A375 (cell line): ENCODE results near the gene SLC25A36. TPM values are rescaled to one million over a fixed set of nuclear protein-coding genes. Genes with fewer than 3 reads are reported as not detected.

ENCODE experiments used
- total RNA-seq: library from RNA; depleted of rRNA; stranded (reverse); fragments of >200 nt; shearing (Covaris generic); gene quantifications from 2 replicates; pipeline ENCODE4 v1.2.3, GENCODE V29; 2014; rRNA removed

SLC25A36 gene, protein sequence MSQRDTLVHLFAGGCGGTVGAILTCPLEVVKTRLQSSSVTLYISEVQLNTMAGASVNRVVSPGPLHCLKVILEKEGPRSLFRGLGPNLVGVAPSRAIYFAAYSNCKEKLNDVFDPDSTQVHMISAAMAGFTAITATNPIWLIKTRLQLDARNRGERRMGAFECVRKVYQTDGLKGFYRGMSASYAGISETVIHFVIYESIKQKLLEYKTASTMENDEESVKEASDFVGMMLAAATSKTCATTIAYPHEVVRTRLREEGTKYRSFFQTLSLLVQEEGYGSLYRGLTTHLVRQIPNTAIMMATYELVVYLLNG
- total RNA-seq: 79.6 TPM in 2 replicates

DNA sequence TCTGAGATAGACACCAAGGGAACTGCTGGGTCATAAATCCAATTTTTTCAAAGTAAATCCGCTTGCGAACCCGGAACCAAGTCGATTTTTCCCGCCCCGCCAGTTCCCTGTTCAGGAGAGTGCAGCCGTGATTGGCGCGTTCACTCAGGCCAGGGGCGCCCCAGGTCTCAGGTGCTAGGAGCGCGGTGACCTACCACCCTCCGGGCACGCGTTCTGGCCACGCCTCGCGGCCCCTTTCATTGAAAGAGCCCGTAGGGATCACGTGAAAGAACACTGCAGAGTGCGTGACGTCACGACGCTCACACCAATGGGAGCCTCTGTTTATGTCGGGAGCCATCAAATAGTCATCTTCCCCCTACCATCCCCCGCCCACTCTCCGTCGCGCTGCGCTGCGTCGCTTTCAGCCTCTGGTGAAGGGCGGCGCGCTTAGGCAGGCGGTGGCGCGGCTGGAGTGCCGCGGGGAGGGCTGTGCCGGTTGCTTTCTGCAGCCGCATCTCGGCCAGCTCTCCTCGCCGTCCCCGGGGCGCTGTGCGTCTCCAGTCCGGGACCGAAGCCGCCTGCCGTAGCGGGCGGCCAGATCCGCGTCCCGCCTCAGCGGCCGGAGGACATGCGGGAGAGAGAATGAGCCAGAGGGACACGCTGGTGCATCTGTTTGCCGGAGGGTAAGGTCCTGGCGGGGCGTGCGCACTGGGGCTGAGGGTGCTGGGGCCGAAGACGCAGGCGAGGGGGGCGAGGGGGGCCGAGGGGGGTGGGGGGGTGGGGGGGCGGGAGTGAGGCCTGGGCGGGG is at the start of gene SLC25A36:
Gene SLC25A36, plus strand, starts transcription at position 403 of the 787 bp plus-strand sequence. Its CDS starts 219 bp downstream, at position 622.

Other genes starting within 250 kb of the SLC25A36 start
- gene SPSB4, start 109.5 kb downstream of the SLC25A36 start, total RNA-seq: 0.64 and 1.5 TPM in 2 replicates